H1 (cell line): Measurements from ENCODE around the gene SHISAL1. TPM values are rescaled to one million over a fixed set of nuclear protein-coding genes. Genes with fewer than 3 reads are reported as not detected.
A peak's percentile ranks its signal among the peaks of the same experiment; 100 is the strongest.

Experiments used
- CTCF ChIA-PET: fragments of 300-600 bp; sonication (Branson Sonifier 250); formaldehyde crosslinking; loops from one replicate; lab custom pipeline; 2021; ENCODE audit not compliant: partially characterized antibody; lab: Charles Lee
- POLR2A ChIA-PET: fragments of 300-600 bp; sonication (Branson Sonifier 250); formaldehyde crosslinking; loops from one replicate; lab custom pipeline; 2021; ENCODE audit warnings: inconsistent platforms; ENCODE audit not compliant: partially characterized antibody; lab: Charles Lee
- DNase-seq, 2 experiments: peaks; one replicate each; pipeline versions ENCODE4 v3.0.0 to v3.0.0-alpha.2; 2010 to 2022; ENCODE audit warnings: low spot score in 2 of 2, low read depth in 1 of 2, mixed read lengths in 1 of 2
- FAIRE-seq: peaks from 2 replicates; lab custom pipeline; 2011; peaks lifted over from hg19 to GRCh38; lab: Jason Lieb, UNC
- H2AFZ ChIP-seq: 2 replicates; pipeline ENCODE4 v1.8.1; 2012; ENCODE audit warnings: low read length, inconsistent platforms
- H2AK5ac ChIP-seq: 2 replicates; pipeline ENCODE4 v1.6.1; 2013; ENCODE audit warnings: low read depth, low read length
- H2BK120ac ChIP-seq: replicated peaks from 2 replicates; pipeline ENCODE3; 2013; ENCODE audit warnings: low read depth, low read length, inconsistent platforms
- H2BK12ac ChIP-seq: 2 replicates; pipeline ENCODE4 v1.6.1; 2013; ENCODE audit warnings: low read depth, low read length
- H2BK15ac ChIP-seq: 2 replicates; pipeline ENCODE4 v1.6.1; 2013; ENCODE audit warnings: low read length
- H2BK20ac ChIP-seq: 2 replicates; pipeline ENCODE4 v1.6.1; 2013; ENCODE audit warnings: low read length
- H2BK5ac ChIP-seq: 2 replicates; pipeline ENCODE4 v1.6.1; 2013; ENCODE audit warnings: low read depth, low read length
- H3K14ac ChIP-seq: 2 replicates; pipeline ENCODE4 v1.6.1; 2013; ENCODE audit warnings: inconsistent platforms; ENCODE audit not compliant: insufficient read length
- H3K18ac ChIP-seq: 2 replicates; pipeline ENCODE4 v1.6.1; 2013; ENCODE audit warnings: low read length; ENCODE audit errors: extremely low read depth
- H3K23ac ChIP-seq: 2 replicates; pipeline ENCODE4 v1.6.1; 2013; ENCODE audit warnings: inconsistent platforms; ENCODE audit not compliant: insufficient read length
- H3K23me2 ChIP-seq: 2 replicates; pipeline ENCODE4 v1.6.1; 2013; ENCODE audit warnings: low read depth, low read length
- H3K27ac ChIP-seq: 2 replicates; pipeline ENCODE4 v1.6.1; 2011; ENCODE audit warnings: low read depth, low read length, inconsistent platforms
- H3K27me3 ChIP-seq, 4 experiments: replicated peaks in 1 of 4; 1 replicate in 1 of 4; 2 replicates in 3 of 4; pipeline versions ENCODE4 v1.6.1 to v1.8.1; 2011 to 2013; ENCODE audit warnings: low read length in 3 of 4, mild to moderate bottlenecking in 3 of 4, inconsistent platforms in 2 of 4, mixed read lengths in 2 of 4, moderate library complexity in 1 of 4; ENCODE audit not compliant: control insufficient read depth in 3 of 4, insufficient read depth in 3 of 4; ENCODE audit errors: extremely low read depth in 1 of 4
- H3K36me3 ChIP-seq, 4 experiments: 2 replicates each; pipeline versions ENCODE4 v1.6.1 to v1.8.1; 2011 to 2013; ENCODE audit warnings: mild to moderate bottlenecking in 4 of 4, low read length in 3 of 4, moderate library complexity in 2 of 4, control low read depth in 1 of 4, inconsistent platforms in 1 of 4; ENCODE audit not compliant: insufficient read depth in 4 of 4, control insufficient read depth in 2 of 4
- H3K4ac ChIP-seq: replicated peaks from 2 replicates; pipeline ENCODE3; 2013; ENCODE audit warnings: low read length, low read depth, mixed read lengths, inconsistent platforms; ENCODE audit not compliant: insufficient read length
- H3K4me1 ChIP-seq, 4 experiments: replicated peaks in 1 of 4; 1 replicate in 1 of 4; 2 replicates in 3 of 4; pipeline versions ENCODE4 v1.6.1 to v1.8.1; 2011 to 2013; ENCODE audit warnings: low read length in 3 of 4, inconsistent platforms in 2 of 4, mixed read lengths in 1 of 4; ENCODE audit not compliant: insufficient read depth in 4 of 4, control insufficient read depth in 3 of 4
- H3K4me2 ChIP-seq, 2 experiments: 2 replicates each; pipeline versions ENCODE4 v1.6.1 to v1.8.1; 2011 to 2013; ENCODE audit warnings: low read depth in 2 of 2, low read length in 2 of 2, control low read depth in 1 of 2, inconsistent platforms in 1 of 2, mild to moderate bottlenecking in 1 of 2; ENCODE audit not compliant: insufficient read depth in 1 of 2
- H3K4me3 ChIP-seq, 4 experiments: fragments of 200-600, 300-600 bp in 1 of 4; sonication (generic), shearing (Covaris generic), sonication (Bioruptor Twin) in 1 of 4; 2 replicates each; pipeline versions ENCODE4 v1.5.1 to v1.8.1; 2011 to 2016; ENCODE audit warnings: low read length in 4 of 4, low read depth in 3 of 4, control low read depth in 2 of 4, inconsistent platforms in 2 of 4, mild to moderate bottlenecking in 2 of 4, mixed read lengths in 1 of 4, moderate library complexity in 1 of 4; ENCODE audit not compliant: insufficient read depth in 2 of 4; ENCODE audit errors: extremely low read depth in 1 of 4
- H3K56ac ChIP-seq: replicated peaks from 2 replicates; pipeline ENCODE3; 2013; ENCODE audit warnings: low read depth, mild to moderate bottlenecking, mixed read lengths, low read length, inconsistent platforms; ENCODE audit not compliant: insufficient read length
- H3K79me1 ChIP-seq: 2 replicates; pipeline ENCODE4 v1.6.1; 2013; ENCODE audit warnings: low read depth, low read length, control low read depth
- H3K79me2 ChIP-seq, 2 experiments: 2 replicates each; pipeline versions ENCODE4 v1.6.1 to v1.8.1; 2012 to 2013; ENCODE audit warnings: low read length in 2 of 2, mild to moderate bottlenecking in 2 of 2, inconsistent platforms in 1 of 2; ENCODE audit not compliant: insufficient read depth in 2 of 2, control insufficient read depth in 1 of 2
- H3K9ac ChIP-seq, 4 experiments: replicated peaks in 1 of 4; 1 replicate in 1 of 4; 2 replicates in 3 of 4; pipeline versions ENCODE4 v1.6.1 to v1.8.1; 2011 to 2013; ENCODE audit warnings: low read depth in 3 of 4, low read length in 3 of 4, control low read depth in 2 of 4, mild to moderate bottlenecking in 2 of 4, moderate library complexity in 2 of 4, inconsistent platforms in 1 of 4; ENCODE audit errors: extremely low read depth in 1 of 4
- H3K9me3 ChIP-seq, 2 experiments: 2 replicates each; pipeline versions ENCODE4 v1.6.1 to v1.8.1; 2012 to 2013; ENCODE audit warnings: mild to moderate bottlenecking in 2 of 2, moderate library complexity in 2 of 2, control low read depth in 1 of 2, inconsistent platforms in 1 of 2, low read depth in 1 of 2, low read length in 1 of 2, mixed read lengths in 1 of 2; ENCODE audit not compliant: insufficient read depth in 2 of 2
- H4K20me1 ChIP-seq, 2 experiments: replicated peaks in 1 of 2; 2 replicates each; pipeline versions ENCODE3 to v1.8.1; 2011 to 2013; ENCODE audit warnings: inconsistent platforms in 2 of 2, low read length in 2 of 2, mild to moderate bottlenecking in 1 of 2; ENCODE audit not compliant: insufficient read depth in 2 of 2, control insufficient read depth in 1 of 2
- H4K5ac ChIP-seq: 2 replicates; pipeline ENCODE4 v1.6.1; 2013; ENCODE audit warnings: low read length, low read depth, mixed read lengths, inconsistent platforms; ENCODE audit not compliant: insufficient read length
- H4K8ac ChIP-seq: 2 replicates; pipeline ENCODE4 v1.8.0; 2013; ENCODE audit warnings: mild to moderate bottlenecking, moderate library complexity, low read length, inconsistent platforms; ENCODE audit not compliant: insufficient read depth; ENCODE audit errors: extremely low read depth
- H4K91ac ChIP-seq: replicated peaks from 2 replicates; pipeline ENCODE3; 2013; ENCODE audit warnings: low read length, mixed read lengths, inconsistent platforms; ENCODE audit not compliant: insufficient read length
- GTF2F1 ChIP-seq: IDR thresholded peaks from 2 replicates; pipeline ENCODE4 v1.6.1; 2012; ENCODE audit warnings: low read depth, low read length, improper control_type of control experiment, borderline replicate concordance
- MAFK ChIP-seq: IDR thresholded peaks from 2 replicates; pipeline ENCODE4 v1.6.1; 2012; ENCODE audit warnings: low read depth, mild to moderate bottlenecking, improper control_type of control experiment, low read length
- RAD21 ChIP-seq, 2 experiments: IDR thresholded peaks in 1 of 2; conservative IDR thresholded peaks in 1 of 2; 2 replicates each; pipeline ENCODE4 v1.6.1; 2011; ENCODE audit warnings: low read depth in 2 of 2, low read length in 2 of 2, improper control_type of control experiment in 1 of 2, inconsistent platforms in 1 of 2, mild to moderate bottlenecking in 1 of 2, moderate library complexity in 1 of 2
- RBBP5 ChIP-seq: IDR thresholded peaks from 2 replicates; pipeline ENCODE4 v1.7.1; 2012; ENCODE audit warnings: low read depth, mild to moderate bottlenecking, inconsistent platforms, low read length, moderate library complexity, borderline replicate concordance
- SIN3A ChIP-seq, 2 experiments: IDR thresholded peaks in 1 of 2; conservative IDR thresholded peaks in 1 of 2; 2 replicates each; pipeline ENCODE4 v1.6.1; 2011 to 2012; ENCODE audit warnings: low read length in 2 of 2, improper control_type of control experiment in 1 of 2, low read depth in 1 of 2, mild to moderate bottlenecking in 1 of 2
- SRF ChIP-seq: IDR thresholded peaks from 2 replicates; pipeline ENCODE4 v1.6.1; 2011; ENCODE audit warnings: mild to moderate bottlenecking, low read depth, low read length, moderate library complexity
- YY1 ChIP-seq: IDR thresholded peaks from 2 replicates; pipeline ENCODE4 v1.6.1; 2011; ENCODE audit warnings: low read depth, mild to moderate bottlenecking, low read length
- WGBS, 2 experiments: shearing (Covaris generic) in 1 of 2; methylation state at CpG; one replicate each; pipeline versions ENCODE4 v1.1.6 to v1.1.7; 2013 to 2015; ENCODE audit warnings: low lambda C conversion rate in 2 of 2, mixed read lengths in 2 of 2, inconsistent platforms in 1 of 2, low coverage in 1 of 2, missing lambda C conversion rate in 1 of 2; ENCODE audit not compliant: insufficient replicate concordance in 2 of 2, insufficient coverage in 1 of 2, insufficient read length in 1 of 2; ENCODE audit errors: extremely low coverage in 1 of 2, missing lambda C conversion rate in 1 of 2; 5-methylcytosine and 5-hydroxymethylcytosine counted together
- polyA plus RNA-seq, 7 experiments: library from polyadenylated mRNA; depleted of rRNA in 3 of 7; stranded (reverse) in 5 of 7; unstranded in 2 of 7; fragments of >200 nt in 5 of 7; fragments of 200-250 nt in 2 of 7; gene quantifications; 1 replicate in 5 of 7; 2 replicates in 1 of 7; 4 replicates in 1 of 7; pipeline versions ENCODE4 v1.2.1 to v1.2.3, GENCODE V29; 2011 to 2013; ENCODE audit warnings: missing spikeins in 2 of 7, mixed read lengths in 2 of 7
- total RNA-seq: library from RNA; stranded (reverse); fragmentation: NEBNext Ultra II Directional; extraction: Animal tissue kit (Norgen Biotek cat#: 25700); gene quantifications from 2 replicates; pipeline ENCODE4 v1.2.1, GENCODE V29; 2021

SHISAL1 gene
- total and polyA plus RNA-seq, 2 of the 8 experiments (the other 6 are each of a cell fraction or from before 2014, with no cell fraction given), result 3.7 to 5.8 TPM

DNA sequence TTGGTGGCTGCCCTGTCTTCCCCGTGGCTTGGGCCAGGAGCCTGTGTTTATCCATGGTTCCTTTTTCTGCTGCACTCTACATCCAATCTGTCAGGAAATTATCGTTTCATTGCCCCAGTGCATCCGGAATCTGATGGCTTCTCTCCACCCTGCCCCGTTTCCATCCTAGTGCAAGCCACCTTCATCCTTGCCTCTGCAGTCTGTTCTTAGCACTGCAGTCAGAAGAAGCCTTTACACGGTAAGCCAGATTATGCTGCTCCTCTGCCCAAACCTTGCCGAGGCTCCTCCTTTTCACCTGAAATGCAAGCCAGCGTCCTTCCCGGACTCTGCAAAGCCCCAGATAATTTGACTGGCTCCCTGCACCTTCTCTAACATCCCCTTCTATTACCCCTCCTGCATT is 86.9 kb downstream of the SHISAL1 start:
- no peak overlapping the region for H2BK12ac ChIP-seq
- H3K4ac ChIP-seq, result no peak overlapping the region
- H3K23ac ChIP-seq, result no peak overlapping the region
- H3K79me1 ChIP-seq, result no peaks in the 10 kb centered on the region
- no peaks in the 10 kb centered on the region for H3K27me3 ChIP-seq
- no peak overlapping the region for H4K8ac ChIP-seq
- no peaks in the 10 kb centered on the region for H3K23me2 ChIP-seq
- H3K56ac ChIP-seq, result no peak overlapping the region
- H3K9me3 ChIP-seq, result peaks cover 5 to 9% of the 10 kb centered on the region in 2 experiments; a peak in 1 of 4 replicates
- FAIRE-seq, result no peak
- H3K36me3 ChIP-seq, result no peaks in the 10 kb centered on the region
- no peak for DNase-seq
- no peak overlapping the region for H2BK20ac ChIP-seq
- no peaks in the 10 kb centered on the region for H4K20me1 ChIP-seq
- H2BK5ac ChIP-seq, result no peak overlapping the region
- no peak overlapping the region for H3K4me3 ChIP-seq
- ChIA-PET CTCF (no interaction called here), POLR2A (no interaction called here)
- H2BK120ac ChIP-seq, result no peak overlapping the region
- no peak overlapping the region for H2BK15ac ChIP-seq
- H3K18ac ChIP-seq, result no peak overlapping the region
- no peak overlapping the region for H3K9ac ChIP-seq
- no peak overlapping the region for H4K5ac ChIP-seq
- H3K14ac ChIP-seq, result no peak overlapping the region
- 92% methylated on average over 8 of the region's 8 CpGs; no CpG with 5 or more reads in 1 of the 2 experiments for WGBS, 2 experiments
- H2AK5ac ChIP-seq, result no peak overlapping the region
- no peaks in the 10 kb centered on the region for H3K4me1 ChIP-seq
- H3K79me2 ChIP-seq, result no peaks in the 10 kb centered on the region
- H2AFZ ChIP-seq, result peak overlapping the region; percentile 44; the same call in 1 of the 2 replicates
- no peak for TF ChIP-seq SRF
- TF ChIP-seq MAFK, result no peak
- no peak for TF ChIP-seq GTF2F1
- TF ChIP-seq SIN3A (conservative IDR thresholded peaks at IDR 0.05 in 1 of 2, IDR thresholded peaks at IDR 0.05 in 1 of 2; ENCODE audit: low read depth in 1 of 2, low read length in 2 of 2), result no peak
- TF ChIP-seq RAD21 (IDR thresholded peaks at IDR 0.05 in 1 of 2, conservative IDR thresholded peaks at IDR 0.05 in 1 of 2; ENCODE audit: low read depth in 2 of 2, low read length in 2 of 2), result no peak
- TF ChIP-seq RBBP5, result no peak
- TF ChIP-seq YY1, result no peak
- H3K27ac ChIP-seq, result no peak overlapping the region
- H3K4me2 ChIP-seq, result no peak overlapping the region
- H4K91ac ChIP-seq, result no peak overlapping the region
